A549 treated with Mapracorat at 1 μM for 4 hours (cell line): ENCODE measurements around the gene FAHD2B. TPM values are rescaled to one million over a fixed set of nuclear protein-coding genes. Genes with fewer than 3 reads are reported as not detected.

Source experiments
- total RNA-seq: library from RNA; stranded (reverse); fragments of 200-300 nt; extraction: Qiagen RNA extraction; gene quantifications from 5 replicates; pipeline ENCODE4 v1.2.3, GENCODE V29; 2022

The FAHD2B gene, protein sequence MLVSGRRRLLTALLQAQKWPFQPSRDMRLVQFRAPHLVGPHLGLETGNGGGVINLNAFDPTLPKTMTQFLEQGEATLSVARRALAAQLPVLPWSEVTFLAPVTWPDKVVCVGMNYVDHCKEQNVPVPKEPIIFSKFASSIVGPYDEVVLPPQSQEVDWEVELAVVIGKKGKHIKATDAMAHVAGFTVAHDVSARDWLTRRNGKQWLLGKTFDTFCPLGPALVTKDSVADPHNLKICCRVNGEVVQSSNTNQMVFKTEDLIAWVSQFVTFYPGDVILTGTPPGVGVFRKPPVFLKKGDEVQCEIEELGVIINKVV
- total RNA-seq, result 10.2 to 12.0 TPM (median 11.6 TPM) in 5 replicates

DNA sequence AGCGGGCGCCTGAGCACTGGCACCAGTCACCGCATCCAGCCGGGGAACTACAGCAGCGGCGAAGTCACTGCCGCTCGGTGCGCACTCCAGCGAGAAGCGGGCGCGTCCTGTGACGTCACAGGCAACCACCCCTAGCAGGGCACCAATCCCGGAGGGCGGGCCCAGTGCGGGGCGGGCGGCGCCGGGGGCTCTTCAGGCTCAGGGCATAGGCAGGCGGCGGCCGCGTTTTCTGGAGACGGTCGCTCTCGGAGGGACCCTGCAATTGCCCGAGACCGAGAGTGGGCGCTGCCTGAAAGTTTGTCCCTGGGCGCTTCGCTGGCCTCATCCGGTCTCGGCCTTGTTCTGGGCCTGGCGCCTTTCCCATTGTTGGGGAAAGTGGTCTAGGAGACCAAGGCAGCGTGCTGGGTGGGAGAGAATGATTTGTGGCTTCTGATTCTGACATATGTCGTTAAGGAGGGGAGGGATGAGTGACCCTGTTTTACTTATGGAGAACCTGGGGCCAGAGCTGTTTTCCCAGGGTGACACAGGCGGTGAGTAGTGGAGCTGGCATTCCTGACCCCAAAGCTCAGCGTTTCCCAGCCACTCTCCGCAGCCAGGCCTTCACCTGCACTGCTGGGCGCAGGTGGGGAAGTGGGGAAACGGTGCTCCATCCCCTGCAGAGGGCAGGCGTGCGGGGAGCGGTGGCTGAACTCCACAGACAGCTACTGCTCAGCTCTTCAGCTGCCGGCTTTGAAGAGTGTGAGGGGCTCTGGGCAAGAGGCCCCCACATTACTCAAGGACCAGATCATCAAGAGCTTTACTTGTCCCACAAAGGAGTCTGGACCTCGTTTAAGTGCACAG lies at the start of gene FAHD2B:
TSS of gene FAHD2B (minus strand) at position 111 of the 840 bp plus-strand sequence. CDS start 3,176 bp downstream, outside the sequence.

GRCh38 chr2:97113050-97113881 lies 18.6 kb upstream of the FAHD2B start, which contains the start of gene ANKRD36:
ANKRD36 (plus strand) TSS chr2:97113153; CDS start chr2:97113740, 587 bp downstream.

Other genes starting within 250 kb of the FAHD2B start
- 19.7 to 22.5 TPM (median 21.5 TPM) in 5 replicates for gene ANKRD39, start 236.9 kb downstream of the FAHD2B start, total RNA-seq
- 15.7 to 21.7 TPM (median 20.4 TPM) in 5 replicates for gene SEMA4C, start 224.8 kb downstream of the FAHD2B start, total RNA-seq
- gene FAM178B, start 108.3 kb downstream of the FAHD2B start, total RNA-seq, result not detected in 5 replicates
- 4.5 to 8.9 TPM (median 6.9 TPM) in 5 replicates for gene ANKRD36, start 18.3 kb upstream of the FAHD2B start, total RNA-seq